Activated CD4-positive, alpha-beta T cell treated with anti-CD3 and anti-CD28 coated beads for 36 hours (primary cell): Measurements from ENCODE around the gene FRMPD2. TPM values are rescaled to one million over a fixed set of nuclear protein-coding genes. Genes with fewer than 3 reads are reported as not detected.
"Not testable (repeated sequence)": the region's sequence is repeated elsewhere in the genome, so short reads cannot be mapped to it uniquely, and the experiment has no call there.

Experiments used
- ATAC-seq: fragments of 200-7000 bp; cut with Tn5 transposase; one replicate; pipeline ENCODE4 v1.10.0; 2021; ENCODE audit warnings: mild to moderate bottlenecking, moderate library complexity
- CTCF ChIA-PET: fragments of 350-600 bp; sonication (Branson Sonifier 250); formaldehyde crosslinking; loops from one replicate; lab custom pipeline; 2021; ENCODE audit warnings: antibody characterized with exemption; lab: Charles Lee
- POLR2A ChIA-PET: fragments of 350-600 bp; sonication (Branson Sonifier 250); formaldehyde crosslinking; loops from one replicate; lab custom pipeline; 2021; ENCODE audit warnings: antibody characterized with exemption, inconsistent platforms; lab: Charles Lee
- DNase-seq: peaks from one replicate; pipeline ENCODE4 v3.0.0-alpha.2; 2020
- H3K27ac Mint-ChIP-seq: one replicate; pipeline ENCODE4 v1.8.0; 2021; ENCODE audit warnings: mixed read lengths
- H3K27me3 Mint-ChIP-seq: one replicate; pipeline ENCODE4 v1.8.0; 2021; ENCODE audit warnings: mixed read lengths
- H3K36me3 Mint-ChIP-seq: one replicate; pipeline ENCODE4 v1.8.0; 2021; ENCODE audit warnings: low read depth, mixed read lengths
- H3K4me1 Mint-ChIP-seq: one replicate; pipeline ENCODE4 v1.8.0; 2021; ENCODE audit warnings: mixed read lengths
- H3K4me3 Mint-ChIP-seq: one replicate; pipeline ENCODE4 v1.8.0; 2021; ENCODE audit warnings: mild to moderate bottlenecking, moderate library complexity, mixed read lengths
- H3K9me3 Mint-ChIP-seq: one replicate; pipeline ENCODE4 v1.8.0; 2021; ENCODE audit warnings: low read depth, mixed read lengths
- intact Hi-C, 2 experiments: fragments of 100-400 bp; cut with DNase I in 1 of 2; cut with micrococcal nuclease in 1 of 2; formaldehyde crosslinking; loops; one replicate each; pipeline versions ENCODE4 v1.14.2 to v1.15.1; 2022 to 2024; cut with DNase I, micrococcal nuclease
- total RNA-seq, 2 experiments: library from RNA; stranded (reverse); gene quantifications; one replicate each; pipeline ENCODE4 v1.2.3, GENCODE V29; 2021

The FRMPD2 gene
- total RNA-seq, 2 experiments from 2014 or later = not detected

- POLR2A ChIA-PET = no interaction called here
- CTCF ChIA-PET = no interaction called here
- DNase-seq (no peak), ATAC-seq (no peak)
- H3K9me3 Mint-ChIP-seq = no peaks in the 10 kb centered on the region
- H3K27ac Mint-ChIP-seq = no peak overlapping the region
- H3K4me1 Mint-ChIP-seq = no peaks in the 10 kb centered on the region
- peaks cover 8% of the 10 kb centered on the region for H3K27me3 Mint-ChIP-seq
- no peak overlapping the region for H3K4me3 Mint-ChIP-seq
- intact Hi-C loops = no loop called here
- no peaks in the 10 kb centered on the region for H3K36me3 Mint-ChIP-seq
These were observed 47.3 kb downstream of the FRMPD2 start for GRCh38 chr10:48227213-48227612.

- H3K4me1 Mint-ChIP-seq = no peaks in the 10 kb centered on the region
- ChIA-PET POLR2A (no interaction called here), CTCF (no interaction called here)
- no peak overlapping the region for H3K27ac Mint-ChIP-seq
- H3K27me3 Mint-ChIP-seq = peaks cover 8% of the 10 kb centered on the region
- H3K4me3 Mint-ChIP-seq = no peak overlapping the region
- intact Hi-C loops = no loop called here
- ATAC-seq (no peak), DNase-seq (no peak)
- H3K36me3 Mint-ChIP-seq = no peaks in the 10 kb centered on the region
- no peaks in the 10 kb centered on the region for H3K9me3 Mint-ChIP-seq
These were observed 49.4 kb downstream of the FRMPD2 start for GRCh38 chr10:48224979-48225560.

GRCh38 chr10:48224296-48224695 lies 50.2 kb downstream of the FRMPD2 start:
- no peak for ATAC-seq
- no peaks in the 10 kb centered on the region for H3K36me3 Mint-ChIP-seq
- no peak overlapping the region for H3K4me3 Mint-ChIP-seq
- intact Hi-C loops = no loop called here
- ChIA-PET CTCF (no interaction called here), POLR2A (no interaction called here)
- peaks cover 8% of the 10 kb centered on the region for H3K27me3 Mint-ChIP-seq
- H3K27ac Mint-ChIP-seq = no peak overlapping the region
- DNase-seq = no peak
- H3K4me1 Mint-ChIP-seq = no peaks in the 10 kb centered on the region
- H3K9me3 Mint-ChIP-seq = no peaks in the 10 kb centered on the region

- DNase-seq = no peak
- Mint-ChIP-seq H3K9me3 (no peaks in the 10 kb centered on the region), H3K27ac (no peak overlapping the region), H3K27me3 (peaks cover 10% of the 10 kb centered on the region), H3K4me1 (no peaks in the 10 kb centered on the region), H3K36me3 (no peaks in the 10 kb centered on the region), H3K4me3 (no peak overlapping the region)
- no peak for ATAC-seq
- POLR2A ChIA-PET = no interaction called here
- CTCF ChIA-PET = no interaction called here
- intact Hi-C loops = no loop called here
These were observed 52.7 kb downstream of the FRMPD2 start for GRCh38 chr10:48221814-48222213.

- POLR2A ChIA-PET, DNase-seq, H3K36me3 Mint-ChIP-seq, CTCF ChIA-PET, ATAC-seq, H3K9me3 Mint-ChIP-seq, H3K4me3 Mint-ChIP-seq, H3K27me3 Mint-ChIP-seq, H3K4me1 Mint-ChIP-seq, intact Hi-C loops, H3K27ac Mint-ChIP-seq: not testable (repeated sequence)
These were observed 53.5 kb downstream of the FRMPD2 start for GRCh38 chr10:48221031-48221430.

- H3K36me3 Mint-ChIP-seq = no peaks in the 10 kb centered on the region
- POLR2A ChIA-PET = no interaction called here
- peaks cover 8% of the 10 kb centered on the region for H3K27me3 Mint-ChIP-seq
- H3K4me3 Mint-ChIP-seq = no peak overlapping the region
- H3K4me1 Mint-ChIP-seq = no peaks in the 10 kb centered on the region
- ATAC-seq (no peak), DNase-seq (no peak)
- CTCF ChIA-PET = no interaction called here
- intact Hi-C loops = no loop called here
- no peaks in the 10 kb centered on the region for H3K9me3 Mint-ChIP-seq
- no peak overlapping the region for H3K27ac Mint-ChIP-seq
These were observed 55.3 kb downstream of the FRMPD2 start for GRCh38 chr10:48219194-48219593.

- peaks cover 5% of the 10 kb centered on the region for H3K27me3 Mint-ChIP-seq
- DNase-seq = no peak
- no peak overlapping the region for H3K27ac Mint-ChIP-seq
- no peak overlapping the region for H3K4me3 Mint-ChIP-seq
- H3K9me3 Mint-ChIP-seq = no peaks in the 10 kb centered on the region
- no peaks in the 10 kb centered on the region for H3K36me3 Mint-ChIP-seq
- ChIA-PET POLR2A (no interaction called here), CTCF (interaction anchor here (1.8 to 2.0 kb wide), 2 partner anchors 72 to 73 kb away, joined by 6 to 7 read pairs; no protein-coding TSS in a partner anchor)
- no peak for ATAC-seq
- intact Hi-C loops = loop anchor here in 1 of 2 experiments (1.0 kb wide), 1 partner anchor 73 kb away; no protein-coding TSS in a partner anchor
- H3K4me1 Mint-ChIP-seq = no peaks in the 10 kb centered on the region
These were observed 57.8 kb downstream of the FRMPD2 start for GRCh38 chr10:48216744-48217143.

- peaks cover 5% of the 10 kb centered on the region for H3K27me3 Mint-ChIP-seq
- H3K36me3 Mint-ChIP-seq = no peaks in the 10 kb centered on the region
- H3K9me3 Mint-ChIP-seq = no peaks in the 10 kb centered on the region
- H3K4me3 Mint-ChIP-seq = no peak overlapping the region
- H3K27ac Mint-ChIP-seq = no peak overlapping the region
- intact Hi-C loops = loop anchor here in 1 of 2 experiments (1.0 kb wide), 1 partner anchor 73 kb away; no protein-coding TSS in a partner anchor
- H3K4me1 Mint-ChIP-seq = no peaks in the 10 kb centered on the region
- ATAC-seq (no peak), DNase-seq (no peak)
- ChIA-PET POLR2A (no interaction called here), CTCF (interaction anchor here (1.8 to 2.0 kb wide), 2 partner anchors 72 to 74 kb away, joined by 6 to 7 read pairs; no protein-coding TSS in a partner anchor)
These were observed 58.3 kb downstream of the FRMPD2 start for GRCh38 chr10:48216204-48216505.

- intact Hi-C loops = loop anchor here (1.0 to 2.0 kb wide), 2 partner anchors 74 to 293 kb away; no protein-coding TSS in a partner anchor
- Mint-ChIP-seq H3K9me3 (no peaks in the 10 kb centered on the region), H3K27ac (no peak overlapping the region), H3K27me3 (peaks cover 5% of the 10 kb centered on the region), H3K4me1 (no peaks in the 10 kb centered on the region), H3K36me3 (no peaks in the 10 kb centered on the region), H3K4me3 (no peak overlapping the region)
- peak; percentile 61 for ATAC-seq
- ChIA-PET POLR2A (no interaction called here), CTCF (interaction anchor here (0.8 to 2.0 kb wide), 3 partner anchors 19 to 74 kb away, joined by 3 to 7 read pairs (median 6); no protein-coding TSS in a partner anchor)
- DNase-seq = peak; percentile 72
These were observed 58.9 kb downstream of the FRMPD2 start for GRCh38 chr10:48215486-48216203.

- no peak overlapping the region for H3K27ac Mint-ChIP-seq
- ATAC-seq (no peak), DNase-seq (no peak)
- H3K4me3 Mint-ChIP-seq = no peak overlapping the region
- no peaks in the 10 kb centered on the region for H3K4me1 Mint-ChIP-seq
- POLR2A ChIA-PET = no interaction called here
- H3K9me3 Mint-ChIP-seq = no peaks in the 10 kb centered on the region
- H3K36me3 Mint-ChIP-seq = no peaks in the 10 kb centered on the region
- H3K27me3 Mint-ChIP-seq = peaks cover 5% of the 10 kb centered on the region
- CTCF ChIA-PET = interaction anchor here (0.8 kb wide), 2 partner anchors 18 to 338 kb away, joined by 3 read pairs; no protein-coding TSS in a partner anchor
- intact Hi-C loops = loop anchor here in 1 of 2 experiments (1.0 to 2.0 kb wide), 2 partner anchors 74 to 294 kb away; no protein-coding TSS in a partner anchor
These were observed 59.6 kb downstream of the FRMPD2 start for GRCh38 chr10:48214716-48215485.

GRCh38 chr10:48213047-48213446 lies 61.4 kb downstream of the FRMPD2 start:
- CTCF ChIA-PET = no interaction called here
- H3K27me3 Mint-ChIP-seq = no peaks in the 10 kb centered on the region
- intact Hi-C loops = no loop called here
- DNase-seq = no peak
- no peaks in the 10 kb centered on the region for H3K36me3 Mint-ChIP-seq
- H3K4me3 Mint-ChIP-seq = no peak overlapping the region
- no peaks in the 10 kb centered on the region for H3K4me1 Mint-ChIP-seq
- H3K9me3 Mint-ChIP-seq = no peaks in the 10 kb centered on the region
- POLR2A ChIA-PET = no interaction called here
- no peak overlapping the region for H3K27ac Mint-ChIP-seq
- no peak for ATAC-seq
